Stimulated activated CD4-positive, alpha-beta T cell treated with anti-CD3 and anti-CD28 coated beads, TNF-alpha, amount 100 ng/mL, for 1 hour (primary cell): ENCODE results near the gene HYOU1.
"Not testable (repeated sequence)": the region's sequence is repeated elsewhere in the genome, so short reads cannot be mapped to it uniquely, and the experiment has no call there.

Experiments used
- DNase-seq, 3 donors: peaks; one replicate each; pipeline ENCODE4 v3.0.0-alpha.2; 2020; ENCODE audit warnings: low read depth in 3 of 3, low spot score in 1 of 3

The HYOU1 gene

DNA sequence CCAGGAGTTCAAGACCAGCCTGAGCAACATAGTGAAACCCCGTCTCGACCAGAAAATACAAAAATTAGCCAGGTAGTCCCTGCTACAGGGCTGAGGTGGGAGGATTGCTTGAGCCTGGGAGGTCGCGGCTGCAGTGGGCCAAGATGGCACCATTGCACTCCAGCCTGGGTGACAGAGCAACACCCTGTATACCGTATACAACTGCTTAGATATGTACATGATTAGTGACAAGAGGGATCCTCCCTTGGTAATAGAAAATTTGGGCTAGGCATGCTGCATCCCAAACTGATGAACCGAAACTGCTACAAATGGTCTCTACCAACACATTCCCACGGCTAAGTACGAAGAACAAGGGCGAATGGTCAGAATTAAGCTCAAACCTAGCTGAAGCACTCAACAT lies 14.1 kb downstream of the HYOU1 start:
- no peak for DNase-seq

- DNase-seq, result no peak
Observed at GRCh38 chr11:119041821-119042514, 15.0 kb downstream of the HYOU1 start.

- DNase-seq, result not testable (repeated sequence)
Observed at GRCh38 chr11:119039471-119039870, 17.5 kb downstream of the HYOU1 start.

DNA sequence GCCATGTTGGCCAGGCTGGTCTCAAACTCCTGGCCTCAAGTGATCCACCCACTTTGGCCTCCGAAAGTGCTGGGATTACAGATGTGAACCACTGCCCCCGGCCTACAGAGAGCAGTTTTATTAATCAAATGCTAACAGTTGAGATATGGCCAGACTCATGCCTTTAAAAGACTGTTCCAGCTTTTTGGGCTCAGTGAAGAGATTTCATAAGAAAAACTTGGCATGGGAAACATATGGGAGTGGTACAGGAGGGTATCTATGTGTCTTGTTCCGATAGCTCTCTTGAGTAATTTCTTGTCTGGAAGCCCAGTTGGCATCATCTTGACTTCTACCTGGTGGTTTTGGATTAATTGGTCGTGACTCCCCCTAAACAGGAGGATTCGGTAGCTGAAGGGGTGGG lies 18.1 kb downstream of the HYOU1 start:
- no peak for DNase-seq

DNA sequence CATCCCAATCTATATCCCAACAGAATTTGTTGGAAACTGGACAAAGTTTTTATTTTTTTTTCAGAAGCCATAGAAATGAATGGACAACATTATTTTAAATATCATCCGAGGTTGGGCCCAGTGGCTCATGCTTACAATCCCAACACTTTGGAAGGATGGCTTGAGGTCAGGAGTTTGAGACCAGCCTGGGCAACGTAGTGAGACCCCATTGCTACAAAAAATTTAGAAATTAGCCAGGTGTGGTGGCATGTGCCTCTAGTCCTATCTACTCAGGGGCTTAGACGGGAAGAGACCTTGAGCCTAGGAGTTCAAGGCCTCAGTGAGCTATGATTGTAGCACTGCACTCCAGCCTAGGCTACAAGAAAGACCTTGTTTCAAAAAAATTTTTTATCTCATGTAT lies 22.2 kb downstream of the HYOU1 start:
- DNase-seq, result no peak

DNA sequence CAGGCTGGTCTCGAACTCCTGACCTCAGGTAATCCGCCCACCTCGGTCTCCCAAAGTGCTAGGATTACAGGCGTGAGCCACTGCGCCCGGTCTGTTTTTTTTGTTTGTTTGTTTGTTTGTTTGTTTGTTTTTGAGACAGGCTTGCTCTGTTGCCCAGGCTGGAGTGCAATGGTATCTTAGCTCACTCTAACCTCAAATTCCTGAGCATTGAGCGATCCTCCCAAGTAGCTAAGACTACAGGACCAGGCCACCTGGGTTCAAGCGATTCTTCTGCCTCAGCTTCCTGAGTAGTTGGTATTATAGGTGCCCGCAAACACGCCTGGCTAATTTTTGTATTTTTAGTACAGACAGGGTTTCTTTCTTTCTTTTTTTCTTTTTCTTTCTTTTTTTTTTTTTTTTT lies 23.6 kb downstream of the HYOU1 start:
- DNase-seq, result not testable (repeated sequence)

DNA sequence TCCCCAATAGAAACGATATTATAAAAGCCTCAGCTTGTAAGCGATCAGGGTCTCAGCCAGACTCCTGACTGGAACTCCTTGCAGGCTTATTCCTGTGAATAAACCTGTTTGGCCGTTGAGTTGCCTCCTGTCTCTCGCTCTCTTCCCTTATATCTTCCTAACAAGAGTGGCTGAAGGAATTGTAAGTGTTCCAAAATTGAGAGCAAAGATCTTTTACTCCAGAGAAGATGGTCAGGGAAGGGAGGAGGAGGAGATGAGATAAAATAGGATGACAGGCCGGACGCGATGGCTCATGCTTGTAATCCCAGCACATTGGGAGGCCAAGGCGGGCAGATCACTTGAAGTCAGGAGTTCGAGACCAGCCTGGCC lies 25.1 kb downstream of the HYOU1 start:
- DNase-seq, result no peak

DNA sequence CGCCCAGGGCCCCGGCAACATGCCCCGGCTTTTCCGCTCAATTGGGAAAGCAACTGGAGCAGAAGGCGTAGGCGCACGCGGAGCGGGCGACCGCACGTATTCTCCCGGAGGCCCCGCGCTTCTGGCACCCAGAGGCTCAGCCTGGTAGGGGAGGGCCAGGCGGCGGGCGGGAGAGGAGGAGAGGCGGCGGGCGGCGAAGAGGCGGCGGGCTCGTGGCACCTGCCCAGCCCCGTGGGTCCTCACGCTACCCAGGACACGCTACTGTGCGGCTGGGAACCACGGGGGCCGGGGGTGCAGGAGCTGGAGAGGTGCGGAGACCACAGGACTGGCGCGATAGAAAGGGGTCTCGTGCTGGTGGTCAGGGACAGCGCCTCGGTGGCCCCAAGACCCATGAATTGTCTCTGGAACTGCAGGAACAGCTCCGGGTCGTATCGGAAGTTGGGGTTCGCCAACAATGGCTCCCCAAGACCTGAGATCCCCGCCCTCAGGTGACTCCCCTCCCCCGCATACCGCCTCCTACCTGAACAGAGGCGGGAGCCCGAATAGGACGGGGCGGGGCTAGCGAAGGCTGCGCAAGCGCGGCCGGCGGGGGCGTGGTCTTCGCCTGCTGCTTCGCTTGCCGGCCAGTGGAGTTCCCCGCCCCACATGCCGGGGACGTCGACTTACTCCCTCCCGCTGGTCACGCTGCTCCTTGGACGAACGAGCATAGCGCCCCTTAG lies 26.5 kb downstream of the HYOU1 start, which contains the start of gene SLC37A4:
Gene SLC37A4, minus strand, starts transcription at position 549 of the 719 bp plus-strand sequence.
- peak; percentile 97 to 100 (median 99) for DNase-seq

- DNase-seq, result no peak
Observed at GRCh38 chr11:119030029-119030328, 27.0 kb downstream of the HYOU1 start.

DNA sequence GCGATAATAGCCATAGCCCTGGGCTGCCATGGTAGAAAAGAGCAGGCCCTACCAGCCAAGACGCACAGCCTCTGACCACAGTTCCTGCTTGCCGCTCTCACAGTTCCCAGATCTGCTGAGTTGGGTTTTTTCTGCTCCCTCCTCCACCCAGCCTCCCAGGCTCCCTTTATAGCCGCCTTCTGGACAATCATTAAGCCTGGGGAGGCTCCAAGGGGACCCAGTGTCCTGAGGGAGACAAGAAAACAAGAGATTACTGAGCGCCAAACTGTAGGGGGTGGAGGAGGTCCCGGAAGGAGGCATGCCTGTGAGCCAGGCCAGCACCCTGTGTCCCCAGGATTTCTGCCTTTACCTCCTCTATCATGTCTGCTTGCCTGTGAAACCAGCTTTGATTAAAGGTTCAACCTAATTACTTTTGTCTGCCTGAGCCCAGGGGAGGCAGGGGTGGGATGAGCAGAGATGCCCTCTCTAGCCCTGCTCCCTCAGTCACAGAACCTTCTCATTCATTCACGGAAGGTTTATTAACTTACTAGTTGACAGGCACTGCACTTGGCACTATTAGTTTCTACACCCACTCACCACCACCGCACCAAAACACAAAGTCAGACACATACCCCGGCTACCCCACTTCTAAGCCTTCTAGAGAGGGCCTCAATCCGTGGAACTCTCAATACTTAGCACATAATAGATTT lies 27.5 kb downstream of the HYOU1 start:
- peak in 1 of 3 donors; percentile 27 for DNase-seq

DNA sequence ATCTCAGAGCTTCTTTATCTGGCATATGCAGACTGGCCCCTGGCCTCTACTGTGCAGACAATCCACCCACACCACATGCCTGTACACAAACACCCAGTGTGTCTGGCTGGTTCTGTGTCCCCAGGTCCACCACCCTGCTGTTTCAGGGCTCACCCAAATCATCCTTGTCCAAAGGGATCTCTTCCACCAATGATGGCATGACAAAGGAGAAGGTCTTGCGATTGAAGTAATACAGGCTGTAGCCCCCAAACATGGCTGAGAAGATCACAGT lies 28.0 kb downstream of the HYOU1 start:
- no peak for DNase-seq

DNA sequence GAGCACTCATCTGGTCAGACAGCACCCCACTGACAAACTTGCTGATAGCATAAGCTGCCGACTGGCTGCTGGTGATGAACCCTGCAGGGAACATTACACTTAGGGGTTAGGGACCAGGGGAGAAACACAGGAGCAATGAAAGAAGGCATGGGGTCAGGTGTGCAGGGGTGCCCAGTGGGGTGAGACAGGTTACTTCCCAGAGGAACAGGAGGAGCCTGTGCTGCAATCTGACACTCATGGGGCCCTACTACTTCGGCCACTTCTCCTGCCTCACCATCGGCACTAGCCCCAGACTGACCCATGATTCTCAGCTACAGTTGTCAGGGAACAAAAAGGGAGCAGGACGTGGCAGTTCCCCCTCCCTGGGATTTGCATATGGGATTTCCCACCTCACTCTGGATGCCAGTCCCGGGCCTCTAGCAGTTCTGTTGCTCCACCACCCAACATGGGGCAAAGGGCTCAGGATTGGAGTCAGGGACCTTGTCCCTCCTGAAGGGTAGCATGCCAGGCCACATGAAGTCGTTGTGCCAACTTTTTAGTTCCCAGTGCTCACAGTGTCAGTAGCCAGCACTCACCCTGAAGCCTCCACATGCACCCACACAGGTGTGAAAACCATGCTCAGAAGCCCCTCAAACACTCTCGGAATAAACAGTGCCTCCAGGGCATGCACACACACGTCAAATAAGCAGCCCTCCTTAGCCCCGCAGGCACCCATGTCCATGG lies 28.5 kb downstream of the HYOU1 start:
- DNase-seq, result no peak

DNA sequence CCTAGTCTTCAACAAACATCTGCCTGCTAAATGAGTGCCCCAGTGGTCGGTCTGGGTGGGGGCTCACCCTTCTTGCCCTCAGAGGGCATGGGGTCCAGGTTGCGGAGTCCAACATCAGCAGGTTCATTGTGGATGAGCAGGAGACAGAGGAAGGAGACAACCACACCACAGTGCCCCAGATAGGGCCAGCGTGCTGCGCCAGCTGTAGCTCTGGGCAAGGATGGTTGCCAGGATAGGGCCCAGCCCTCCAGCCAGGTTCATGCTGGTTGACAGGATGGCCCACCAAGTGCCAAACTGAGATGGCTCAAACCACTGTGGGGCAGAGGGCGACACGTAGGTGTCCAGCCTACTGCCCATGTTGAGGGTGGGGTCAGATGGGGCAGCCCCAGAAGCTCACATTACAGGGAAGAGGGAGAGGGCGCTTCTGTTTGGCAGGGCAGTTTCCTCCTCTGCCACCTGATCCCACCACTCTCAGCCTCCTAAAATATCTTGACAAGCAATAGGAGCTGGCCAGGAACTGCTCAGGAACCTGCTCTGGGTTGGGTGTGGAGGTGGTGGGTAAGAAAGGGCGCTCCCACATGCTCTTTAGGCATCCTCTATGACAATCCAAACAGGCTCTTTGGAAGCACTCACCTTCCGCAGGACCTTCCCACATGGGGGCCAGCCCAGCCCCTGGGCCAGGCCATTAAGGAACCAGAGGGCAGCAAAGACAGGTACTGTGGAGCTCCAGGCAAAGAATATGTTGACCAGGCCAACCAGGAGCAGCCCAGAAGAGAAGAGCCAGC lies 29.3 kb downstream of the HYOU1 start:
- DNase-seq, result no peak

DNA sequence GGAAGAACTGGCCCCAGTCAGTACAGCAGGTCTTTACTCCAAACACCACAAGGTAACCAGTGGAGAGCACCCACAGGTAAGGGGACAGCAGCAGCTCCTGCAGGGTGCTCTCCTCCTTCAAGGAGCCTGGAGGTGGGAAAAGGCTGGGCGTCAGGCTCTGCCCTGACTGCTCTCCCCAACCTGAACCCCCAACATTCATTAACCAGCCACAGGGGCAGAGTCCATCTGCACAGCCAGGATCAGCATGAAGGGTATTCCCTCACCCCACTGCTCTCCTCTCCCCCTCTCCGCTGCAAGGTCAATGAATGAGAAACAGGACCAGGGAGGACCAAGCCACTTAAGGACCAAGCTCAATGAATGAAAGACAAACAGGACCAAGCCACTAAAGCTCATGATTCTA lies 30.0 kb downstream of the HYOU1 start:
- no peak for DNase-seq

DNA sequence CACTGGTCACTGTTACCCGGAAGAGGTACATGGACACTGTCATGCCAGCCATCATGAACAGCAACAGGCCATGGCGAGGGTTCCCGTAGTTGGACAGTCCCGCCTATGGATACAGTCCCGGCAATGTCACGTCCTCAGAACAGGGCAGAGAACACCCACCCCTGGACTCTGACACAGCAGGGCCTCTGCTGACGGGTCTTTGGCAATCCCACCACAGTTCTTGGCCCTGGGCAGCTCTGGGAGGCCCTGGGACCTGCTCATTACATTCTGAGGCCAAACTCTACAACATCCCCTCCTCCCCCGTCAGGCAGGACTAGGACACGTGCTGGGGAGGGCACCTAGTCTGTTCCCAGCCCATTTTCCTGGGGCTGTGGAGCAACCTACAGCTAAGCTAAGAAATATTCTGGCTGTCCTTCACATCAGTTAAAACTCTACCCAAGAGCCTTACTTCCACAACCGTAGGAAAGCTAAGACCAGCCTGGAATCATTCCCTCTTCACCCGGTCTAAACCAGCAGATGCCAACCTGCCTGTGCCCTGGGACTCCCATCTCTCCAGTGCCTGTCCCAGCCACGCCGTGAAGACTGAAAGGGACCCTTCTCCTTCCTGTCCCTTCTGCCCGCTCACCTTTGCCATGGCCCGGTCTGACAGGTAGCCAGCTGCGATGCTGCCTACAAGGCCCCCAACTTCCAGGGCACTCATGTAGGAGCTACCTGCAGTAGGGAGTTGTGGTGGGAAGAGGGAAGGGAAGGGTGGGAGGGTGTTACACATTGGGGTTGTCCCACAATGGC lies 30.8 kb downstream of the HYOU1 start:
- no peak for DNase-seq

GRCh38 chr11:119025541-119025940 lies 31.5 kb downstream of the HYOU1 start:
- no peak for DNase-seq

- no peak for DNase-seq
Observed at GRCh38 chr11:119025099-119025473, 31.9 kb downstream of the HYOU1 start.

DNA sequence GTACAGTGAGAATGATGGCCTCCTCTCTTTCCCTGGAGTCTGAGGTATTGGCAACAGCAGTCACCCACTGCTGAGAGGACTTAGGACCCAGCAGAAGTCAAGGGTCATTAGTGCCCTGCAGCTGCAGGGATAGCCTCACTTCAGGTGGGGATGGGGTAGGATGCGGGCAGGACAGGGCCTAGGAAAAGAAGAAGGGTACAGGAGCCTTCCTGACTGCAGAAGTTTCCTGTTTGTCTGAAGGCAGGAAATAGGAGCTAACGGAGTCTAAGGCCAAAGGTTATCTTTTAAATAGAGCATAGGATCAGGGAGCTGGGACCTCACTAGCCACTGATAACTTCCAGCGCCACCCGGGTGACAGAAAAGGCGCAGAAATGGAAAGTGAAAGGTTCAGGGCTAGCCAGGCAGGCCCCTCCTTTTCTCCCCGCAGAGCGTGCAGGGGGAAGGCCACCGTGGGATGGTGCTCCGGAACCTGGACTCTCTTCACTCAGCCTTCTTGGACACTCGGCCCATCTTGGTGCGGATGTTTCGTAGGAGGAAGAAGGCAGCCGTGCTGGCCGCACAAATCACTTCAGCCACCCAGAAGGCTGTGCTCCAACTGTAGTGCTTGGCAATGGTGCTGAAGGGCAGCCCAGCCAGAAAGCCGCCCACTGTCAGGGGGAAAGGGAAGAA lies 32.4 kb downstream of the HYOU1 start:
- DNase-seq, result no peak

- no peak for DNase-seq
Observed at GRCh38 chr11:119023741-119024140, 33.3 kb downstream of the HYOU1 start.

DNA sequence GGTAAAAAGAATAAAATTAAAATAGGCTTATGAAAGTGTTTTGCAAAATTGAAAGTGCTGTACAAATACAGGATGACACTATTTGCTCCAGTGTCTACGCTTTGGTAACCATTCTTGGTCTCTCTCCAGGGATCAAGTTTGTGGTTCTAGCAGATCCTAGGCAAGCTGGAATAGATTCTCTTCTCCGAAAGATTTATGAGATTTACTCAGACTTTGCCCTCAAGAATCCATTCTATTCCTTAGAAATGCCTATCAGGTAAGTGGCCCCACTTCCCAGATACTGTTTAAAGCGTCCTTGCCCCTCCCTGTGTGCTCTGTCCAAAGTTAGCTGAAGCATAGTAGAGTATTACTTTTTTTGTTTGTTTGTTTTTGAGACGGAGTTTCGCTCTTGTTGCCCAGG lies 35.4 kb downstream of the HYOU1 start:
- no peak for DNase-seq
